PC-9 (cell line): ENCODE data around the gene EPDR1.

Experiments used
- CTCF ChIP-seq: fragments of 200-600 bp; sonication (generic); conservative IDR thresholded peaks from 2 replicates; pipeline ENCODE4 v1.6.1; 2017; ENCODE audit warnings: mixed run types, antibody characterized with exemption, mild to moderate bottlenecking, moderate library complexity
- EZH2 ChIP-seq: fragments of 200-600 bp; sonication (generic); IDR thresholded peaks from 2 replicates; pipeline ENCODE4 v1.8.0; 2017; ENCODE audit warnings: antibody characterized with exemption, low read depth

- TF ChIP-seq CTCF, result no peak
- TF ChIP-seq EZH2, result no peak
Observed at GRCh38 chr7:37921876-37922275, 1.4 kb downstream of the EPDR1 start.
